Cardiac fibroblast (primary cell): Measurements from ENCODE around the gene UGT2A3.

Experiments used
- DNase-seq, 2 donors: peaks; one replicate each; pipeline versions ENCODE4 v3.0.0 to v3.0.0-alpha.2; 2010; ENCODE audit warnings: low read depth in 2 of 2
- H3K4me3 ChIP-seq, 2 donors: replicated peaks in 1 of 2; 1 replicate in 1 of 2; 2 replicates in 1 of 2; pipeline ENCODE4 v1.5.1; 2011; ENCODE audit warnings: low read depth in 2 of 2, low read length in 2 of 2, mild to moderate bottlenecking in 2 of 2, moderate library complexity in 1 of 2
- CTCF ChIP-seq: IDR thresholded peaks from one replicate; pipeline ENCODE4 v1.5.1; 2011; ENCODE audit warnings: low read depth, mild to moderate bottlenecking, low read length, inconsistent platforms

UGT2A3 gene

GRCh38 chr4:68905598-68905938 lies 46.0 kb downstream of the UGT2A3 start:
- no peak overlapping the region for H3K4me3 ChIP-seq
- DNase-seq, result no peak
- no peak for TF ChIP-seq CTCF

- peak; percentile 4 for TF ChIP-seq CTCF
- H3K4me3 ChIP-seq, result no peak overlapping the region
- no peak for DNase-seq
Observed at GRCh38 chr4:68904786-68905185, 46.8 kb downstream of the UGT2A3 start.

GRCh38 chr4:68896749-68897148 lies 54.9 kb downstream of the UGT2A3 start:
- no peak for DNase-seq

GRCh38 chr4:68895561-68896198 lies 55.9 kb downstream of the UGT2A3 start:
- no peak overlapping the region for H3K4me3 ChIP-seq
- DNase-seq, result peak; percentile 10 to 15
- TF ChIP-seq CTCF, result no peak

More at GRCh38 chr4:68896749-68897148, 54.9 kb downstream of the UGT2A3 start:
- no peak for TF ChIP-seq CTCF
- H3K4me3 ChIP-seq, result no peak overlapping the region

GRCh38 chr4:68892861-68893260 lies 58.7 kb downstream of the UGT2A3 start:
- H3K4me3 ChIP-seq, result no peak overlapping the region
- no peak for DNase-seq
- no peak for TF ChIP-seq CTCF

GRCh38 chr4:68891678-68892077 lies 59.9 kb downstream of the UGT2A3 start:
- H3K4me3 ChIP-seq, result no peak overlapping the region
- DNase-seq, result no peak
- no peak for TF ChIP-seq CTCF

- no peak for DNase-seq
- no peak for TF ChIP-seq CTCF
- no peak overlapping the region for H3K4me3 ChIP-seq
Observed at GRCh38 chr4:68885545-68885944, 66.1 kb downstream of the UGT2A3 start.
